ENCODE results near the gene ABHD11. TPM values are rescaled to one million over a fixed set of nuclear protein-coding genes. Genes with fewer than 3 reads are reported as not detected.

ABHD11 gene
- total and polyA plus RNA-seq, 10 donors = 11.4 to 26.0 (median 17.8) TPM

GRCh38 chr7:73778801-73779389 lies 40.3 kb upstream of the ABHD11 start:
- no peak for DNase-seq
- Histone ChIP-seq H3K27me3 (replicated peaks in 1 of 7) (no peaks in the 10 kb centered on the region), H3K4me1 (no peaks in the 10 kb centered on the region), H3K27ac (no peak overlapping the region), H3K4me3 (no peak overlapping the region), H3K36me3 (no peaks in the 10 kb centered on the region), H3K9me3 (peaks cover 0 to 9% (median 0%) of the 10 kb centered on the region in 8 donors)
- 86 to 94% (median 91%) methylated on average over 11 of the region's 11 CpGs for WGBS, 5 donors
- intact Hi-C loops (cut with DNase I; ENCODE audit: low total_unique reads) = no loop called here
- TF ChIP-seq POLR2AphosphoS5 (IDR thresholded peaks at IDR 0.05) (no peak), POLR2A (IDR thresholded peaks at IDR 0.05) (no peak)
- TF ChIP-seq, protein P1, sequence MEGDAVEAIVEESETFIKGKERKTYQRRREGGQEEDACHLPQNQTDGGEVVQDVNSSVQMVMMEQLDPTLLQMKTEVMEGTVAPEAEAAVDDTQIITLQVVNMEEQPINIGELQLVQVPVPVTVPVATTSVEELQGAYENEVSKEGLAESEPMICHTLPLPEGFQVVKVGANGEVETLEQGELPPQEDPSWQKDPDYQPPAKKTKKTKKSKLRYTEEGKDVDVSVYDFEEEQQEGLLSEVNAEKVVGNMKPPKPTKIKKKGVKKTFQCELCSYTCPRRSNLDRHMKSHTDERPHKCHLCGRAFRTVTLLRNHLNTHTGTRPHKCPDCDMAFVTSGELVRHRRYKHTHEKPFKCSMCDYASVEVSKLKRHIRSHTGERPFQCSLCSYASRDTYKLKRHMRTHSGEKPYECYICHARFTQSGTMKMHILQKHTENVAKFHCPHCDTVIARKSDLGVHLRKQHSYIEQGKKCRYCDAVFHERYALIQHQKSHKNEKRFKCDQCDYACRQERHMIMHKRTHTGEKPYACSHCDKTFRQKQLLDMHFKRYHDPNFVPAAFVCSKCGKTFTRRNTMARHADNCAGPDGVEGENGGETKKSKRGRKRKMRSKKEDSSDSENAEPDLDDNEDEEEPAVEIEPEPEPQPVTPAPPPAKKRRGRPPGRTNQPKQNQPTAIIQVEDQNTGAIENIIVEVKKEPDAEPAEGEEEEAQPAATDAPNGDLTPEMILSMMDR (IDR thresholded peaks at IDR 0.05 in 8 of 11, conservative IDR thresholded peaks at IDR 0.05 in 3 of 11) = no peak

DNA sequence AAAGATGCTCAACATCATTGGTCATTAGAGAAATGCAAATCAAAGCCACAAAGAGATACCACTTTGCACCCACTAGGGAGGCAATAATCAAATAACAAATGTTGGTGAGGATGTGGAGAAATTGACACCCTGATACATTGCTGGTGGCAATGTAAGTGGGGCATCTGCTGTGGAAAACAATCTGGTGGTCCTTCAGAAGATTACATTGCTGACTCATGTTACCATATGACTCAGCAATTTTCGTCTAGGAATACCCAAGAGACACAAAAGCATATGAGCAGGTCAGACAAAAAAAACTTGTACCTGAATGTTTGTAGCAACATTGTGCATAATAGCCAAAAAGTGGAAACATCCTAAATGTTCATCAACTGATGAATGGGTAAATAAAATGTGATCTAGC lies 36.3 kb upstream of the ABHD11 start:
- TF ChIP-seq, protein P1 (IDR thresholded peaks at IDR 0.05 in 8 of 11, conservative IDR thresholded peaks at IDR 0.05 in 3 of 11) = no peak
- TF ChIP-seq POLR2A (IDR thresholded peaks at IDR 0.05) = no peak
- no peak for TF ChIP-seq POLR2AphosphoS5 (IDR thresholded peaks at IDR 0.05)
- Histone ChIP-seq H3K27me3 (replicated peaks in 1 of 7) (peaks cover 0 to 32% (median 17%) of the 10 kb centered on the region in 7 donors), H3K4me1 (peaks cover 0 to 12% (median 10%) of the 10 kb centered on the region in 6 donors), H3K27ac (no peak overlapping the region), H3K4me3 (no peak overlapping the region), H3K9me3 (no peaks in the 10 kb centered on the region), H3K36me3 (no peaks in the 10 kb centered on the region)
- DNase-seq = no peak
- WGBS, 5 donors = 5 to 26% (median 7%) methylated on average over 1 of the region's 1 CpG
- intact Hi-C loops (cut with DNase I; ENCODE audit: low total_unique reads) = no loop called here

GRCh38 chr7:73773700-73774517 lies 35.3 kb upstream of the ABHD11 start:
- no peak for TF ChIP-seq POLR2AphosphoS5 (IDR thresholded peaks at IDR 0.05)
- no peak for TF ChIP-seq POLR2A (IDR thresholded peaks at IDR 0.05)
- TF ChIP-seq, protein P1 (IDR thresholded peaks at IDR 0.05 in 8 of 11, conservative IDR thresholded peaks at IDR 0.05 in 3 of 11) = no peak
- WGBS, 5 donors = 72 to 85% (median 74%) methylated on average over 6 of the region's 6 CpGs
- Histone ChIP-seq H3K27me3 (replicated peaks in 1 of 7) (peaks cover 3 to 43% (median 28%) of the 10 kb centered on the region in 7 donors), H3K36me3 (no peaks in the 10 kb centered on the region), H3K4me3 (no peak overlapping the region), H3K9me3 (no peaks in the 10 kb centered on the region), H3K27ac (no peak overlapping the region), H3K4me1 (peaks cover 0 to 22% (median 16%) of the 10 kb centered on the region in 6 donors)
- intact Hi-C loops (cut with DNase I; ENCODE audit: low total_unique reads) = no loop called here
- DNase-seq = no peak
